ENCODE results near the gene WNT3A.

- no peak for TF ChIP-seq CTCF (IDR thresholded peaks at IDR 0.05)
- no peak for TF ChIP-seq POLR2A (IDR thresholded peaks at IDR 0.05)
- TF ChIP-seq POLR2AphosphoS5 (IDR thresholded peaks at IDR 0.05): no peak
- TF ChIP-seq EP300 (IDR thresholded peaks at IDR 0.05): no peak
Observed at GRCh38 chr1:228039986-228040385, 33.2 kb downstream of the WNT3A start.
